Esophagus (tissue), 2 donors: Measurements from ENCODE around the gene YWHAH. TPM values are rescaled to one million over a fixed set of nuclear protein-coding genes. Genes with fewer than 3 reads are reported as not detected.

Experiments used
- H3K27ac ChIP-seq, 2 donors: one replicate each; pipeline ENCODE4 v1.5.1; 2013; ENCODE audit warnings: low read depth in 2 of 2, mild to moderate bottlenecking in 2 of 2, inconsistent platforms in 1 of 2, low read length in 1 of 2, moderate library complexity in 1 of 2
- H3K27me3 ChIP-seq, 2 donors: one replicate each; pipeline ENCODE4 v1.6.1; 2013; ENCODE audit warnings: low read length in 2 of 2, control low read depth in 1 of 2, mild to moderate bottlenecking in 1 of 2; ENCODE audit not compliant: insufficient read depth in 2 of 2, control insufficient read depth in 1 of 2
- H3K36me3 ChIP-seq, 2 donors: one replicate each; pipeline ENCODE4 v1.6.1; 2013; ENCODE audit warnings: low read length in 1 of 2; ENCODE audit not compliant: control insufficient read depth in 2 of 2, insufficient read depth in 2 of 2
- H3K4me1 ChIP-seq, 2 donors: one replicate each; pipeline ENCODE4 v1.6.1; 2013; ENCODE audit warnings: low read length in 1 of 2; ENCODE audit not compliant: control insufficient read depth in 2 of 2, insufficient read depth in 2 of 2
- H3K4me3 ChIP-seq, 2 donors: one replicate each; pipeline ENCODE4 v1.5.1; 2013; ENCODE audit warnings: low read length in 2 of 2, mild to moderate bottlenecking in 2 of 2, low read depth in 1 of 2, moderate library complexity in 1 of 2
- H3K9me3 ChIP-seq, 2 donors: one replicate each; pipeline ENCODE4 v1.6.1; 2013; ENCODE audit warnings: mild to moderate bottlenecking in 2 of 2, low read depth in 1 of 2, low read length in 1 of 2, moderate library complexity in 1 of 2; ENCODE audit not compliant: control insufficient read depth in 2 of 2, insufficient read depth in 1 of 2
- WGBS, 2 donors: extraction: QIAGEN DNeasy Blood & Tissue Kit; methylation state at CpG; one replicate each; pipeline ENCODE4 v1.1.7; 2013; 5-methylcytosine and 5-hydroxymethylcytosine counted together
- polyA plus RNA-seq, 2 donors: library from polyadenylated mRNA; stranded (reverse); fragments of 200-250 nt; gene quantifications; one replicate each; pipeline ENCODE4 v1.2.3, GENCODE V29; 2013
- donor health status: healthy with polysubstance abuse.
- donor health status: Bipolar disorder and iron deficiency.

The YWHAH gene
- polyA plus RNA-seq, 2 donors = 47.7 to 53.4 TPM

DNA sequence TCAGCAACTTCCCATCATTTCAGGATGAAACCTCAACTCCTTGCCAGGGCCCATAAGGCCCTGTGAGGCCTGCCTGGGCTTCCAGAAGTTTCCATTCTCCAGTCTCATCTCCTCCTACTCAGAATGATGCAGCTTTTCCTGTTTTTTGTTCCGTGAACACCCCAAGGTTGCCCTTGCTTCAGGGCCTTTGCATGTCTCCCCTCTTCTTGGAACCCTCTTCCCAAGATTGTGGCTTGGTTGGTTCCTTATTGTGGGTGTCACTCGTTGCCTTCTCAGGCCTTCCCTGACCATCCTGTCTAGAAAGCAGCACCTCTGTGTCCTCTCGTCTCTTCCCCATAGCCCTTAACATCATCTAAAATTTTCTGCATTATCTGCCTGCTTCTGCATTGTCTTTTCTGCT, 23.2 kb upstream of the YWHAH start:
- no peak overlapping the region for H3K27ac ChIP-seq
- peaks cover 0 to 2% of the 10 kb centered on the region in 2 donors for H3K4me1 ChIP-seq
- no peaks in the 10 kb centered on the region for H3K27me3 ChIP-seq
- no peaks in the 10 kb centered on the region for H3K36me3 ChIP-seq
- 81 to 94% methylated on average over 3 of the region's 3 CpGs for WGBS, 2 donors
- no peak overlapping the region for H3K4me3 ChIP-seq
- no peaks in the 10 kb centered on the region for H3K9me3 ChIP-seq

DNA sequence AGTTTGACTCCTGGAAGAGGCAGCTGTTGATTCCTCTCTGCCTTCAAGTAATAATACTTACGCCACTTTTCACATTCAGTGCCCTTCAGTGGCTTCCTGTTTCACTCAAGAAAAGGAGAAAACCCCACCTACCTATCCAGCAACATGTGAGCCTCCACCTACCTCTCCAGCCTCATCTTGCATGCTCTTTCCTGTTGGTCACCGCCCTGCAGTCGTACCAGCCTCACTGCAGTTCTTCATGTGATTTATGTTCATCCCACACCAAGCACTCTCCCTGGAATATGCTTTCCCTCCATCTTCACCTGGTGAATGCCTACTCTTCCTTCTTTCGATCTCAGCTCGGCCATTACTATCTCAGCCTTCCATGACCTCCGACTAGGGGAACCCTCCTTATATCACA, 21.8 kb upstream of the YWHAH start:
- H3K36me3 ChIP-seq = no peaks in the 10 kb centered on the region
- WGBS, 2 donors = 74 to 80% methylated on average over 6 of the region's 6 CpGs
- no peaks in the 10 kb centered on the region for H3K27me3 ChIP-seq
- no peaks in the 10 kb centered on the region for H3K9me3 ChIP-seq
- no peak overlapping the region for H3K27ac ChIP-seq
- no peak overlapping the region for H3K4me3 ChIP-seq
- no peaks in the 10 kb centered on the region for H3K4me1 ChIP-seq

DNA sequence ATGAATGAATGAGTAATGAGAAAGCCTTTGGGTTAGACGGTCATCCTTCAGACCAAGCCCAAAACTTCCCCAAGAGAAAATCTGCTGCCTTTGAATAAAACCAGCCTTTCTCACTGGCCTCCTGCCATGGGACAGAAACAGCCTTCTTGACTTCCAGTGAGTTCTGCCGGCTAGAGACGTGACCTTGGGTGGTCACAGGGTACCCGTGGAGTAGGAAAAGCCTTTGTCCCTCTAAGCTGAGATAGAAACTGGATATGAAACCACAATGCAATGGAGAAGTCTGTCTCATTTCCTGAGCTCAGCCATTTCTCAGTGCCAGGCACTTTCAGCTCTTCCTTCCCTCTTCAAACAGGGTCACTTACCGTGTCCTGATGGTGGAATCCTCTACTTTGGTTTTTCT, 21.2 kb upstream of the YWHAH start:
- 34 to 38% methylated on average over 5 of the region's 5 CpGs for WGBS, 2 donors

DNA sequence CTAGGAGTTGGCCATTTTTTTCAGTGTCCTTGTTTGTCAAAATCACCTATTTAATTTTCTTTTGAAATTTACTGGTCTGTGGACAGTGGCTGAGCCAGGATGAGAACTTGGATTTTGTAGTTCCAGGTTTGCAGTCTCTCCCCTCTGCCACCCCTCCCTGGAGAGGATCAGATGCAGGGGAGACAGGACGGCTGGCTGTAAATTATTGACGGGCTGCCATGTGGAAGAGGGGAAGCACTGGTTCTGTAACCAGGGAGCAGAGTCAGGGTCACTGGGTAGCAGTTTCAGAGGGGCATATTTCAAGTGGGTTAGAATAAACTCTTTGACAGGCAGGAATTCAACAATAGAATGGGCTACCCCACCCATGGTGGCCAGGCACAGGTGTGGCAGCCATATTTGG, 20.6 kb upstream of the YWHAH start:
- WGBS, 2 donors = 68 to 86% methylated on average over 2 of the region's 2 CpGs
- no peak overlapping the region for H3K27ac ChIP-seq

More for the DNA sequence above, 21.2 kb upstream of the YWHAH start:
- no peaks in the 10 kb centered on the region for H3K27me3 ChIP-seq
- H3K27ac ChIP-seq = no peak overlapping the region
- no peaks in the 10 kb centered on the region for H3K9me3 ChIP-seq
- H3K4me3 ChIP-seq = no peak overlapping the region
- H3K36me3 ChIP-seq = no peaks in the 10 kb centered on the region
- H3K4me1 ChIP-seq = no peaks in the 10 kb centered on the region

DNA sequence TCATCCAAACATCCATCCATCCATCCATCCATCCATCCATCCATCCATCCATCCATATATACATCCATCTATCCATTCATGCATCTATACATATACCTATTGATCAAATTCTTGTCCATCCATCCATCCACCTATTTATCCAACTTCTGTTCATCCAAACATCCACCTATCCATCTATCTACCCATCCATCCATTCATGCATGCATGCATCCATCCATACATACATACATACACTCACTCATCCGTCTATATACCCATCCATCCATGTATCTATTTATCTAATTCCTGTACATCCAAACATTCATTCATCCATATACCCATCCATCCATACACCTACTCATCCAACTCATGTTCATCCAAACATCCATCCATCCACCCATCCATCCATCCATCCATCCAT, 19.3 kb upstream of the YWHAH start:
- Histone ChIP-seq H3K4me3 (no peak overlapping the region), H3K27ac (no peak overlapping the region), H3K9me3 (no peaks in the 10 kb centered on the region), H3K27me3 (no peaks in the 10 kb centered on the region), H3K36me3 (no peaks in the 10 kb centered on the region), H3K4me1 (peaks cover 0 to 2% of the 10 kb centered on the region in 2 donors)
- 95% methylated on average over 1 of the region's 1 CpG for WGBS, 2 donors

More for the DNA sequence above, 20.6 kb upstream of the YWHAH start:
- Histone ChIP-seq H3K36me3 (no peaks in the 10 kb centered on the region), H3K4me3 (no peak overlapping the region), H3K27me3 (no peaks in the 10 kb centered on the region), H3K4me1 (no peaks in the 10 kb centered on the region), H3K9me3 (no peaks in the 10 kb centered on the region)

DNA sequence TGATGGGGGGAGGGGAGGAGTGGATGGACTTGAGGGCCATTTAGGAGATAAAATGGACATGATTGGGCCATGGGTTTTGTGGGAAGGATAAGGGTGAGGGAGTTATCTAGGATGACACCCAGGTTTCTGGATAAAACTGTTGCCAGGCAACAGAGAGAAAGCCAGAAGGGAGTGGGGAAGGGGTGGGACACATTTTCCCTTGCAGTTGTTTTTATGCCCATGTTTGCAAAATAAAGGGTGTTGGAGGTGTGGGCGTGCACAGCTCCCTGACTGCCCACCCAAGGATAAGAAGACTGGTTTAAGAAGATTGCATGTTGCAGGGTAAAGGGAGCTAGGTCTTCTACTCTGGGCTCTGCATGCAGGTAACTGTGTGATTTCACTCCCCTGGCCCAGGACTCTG, 18.3 kb upstream of the YWHAH start:
- WGBS, 2 donors = 76 to 80% methylated on average over 1 of the region's 1 CpG
- no peaks in the 10 kb centered on the region for H3K36me3 ChIP-seq
- no peak overlapping the region for H3K27ac ChIP-seq
- no peaks in the 10 kb centered on the region for H3K9me3 ChIP-seq
- H3K27me3 ChIP-seq = no peaks in the 10 kb centered on the region
- peaks cover 0 to 2% of the 10 kb centered on the region in 2 donors for H3K4me1 ChIP-seq
- H3K4me3 ChIP-seq = no peak overlapping the region

DNA sequence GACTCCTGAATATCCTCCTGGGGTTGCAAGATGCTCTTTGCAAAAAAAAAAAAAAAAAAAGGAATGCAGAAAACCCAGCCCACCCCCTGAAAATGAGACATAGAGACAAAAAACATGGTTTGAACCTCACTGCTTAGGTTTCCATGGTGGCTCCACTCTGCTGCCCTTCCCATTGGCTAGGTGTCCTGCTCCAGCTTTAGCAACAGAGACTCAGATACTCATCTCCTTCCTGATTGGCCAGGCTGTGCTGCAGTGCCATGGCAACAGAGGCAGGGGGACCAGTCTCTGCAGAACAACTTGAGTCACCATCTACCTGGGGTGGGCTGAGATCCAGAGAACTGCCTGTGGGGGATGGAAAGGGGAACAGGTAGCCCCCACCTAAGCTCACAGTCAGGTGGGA, 17.4 kb upstream of the YWHAH start:
- H3K36me3 ChIP-seq = no peaks in the 10 kb centered on the region
- no peak overlapping the region for H3K4me3 ChIP-seq
- H3K27ac ChIP-seq = no peak overlapping the region
- H3K27me3 ChIP-seq = no peaks in the 10 kb centered on the region
- H3K9me3 ChIP-seq = no peaks in the 10 kb centered on the region
- peaks cover 0 to 2% of the 10 kb centered on the region in 2 donors for H3K4me1 ChIP-seq

DNA sequence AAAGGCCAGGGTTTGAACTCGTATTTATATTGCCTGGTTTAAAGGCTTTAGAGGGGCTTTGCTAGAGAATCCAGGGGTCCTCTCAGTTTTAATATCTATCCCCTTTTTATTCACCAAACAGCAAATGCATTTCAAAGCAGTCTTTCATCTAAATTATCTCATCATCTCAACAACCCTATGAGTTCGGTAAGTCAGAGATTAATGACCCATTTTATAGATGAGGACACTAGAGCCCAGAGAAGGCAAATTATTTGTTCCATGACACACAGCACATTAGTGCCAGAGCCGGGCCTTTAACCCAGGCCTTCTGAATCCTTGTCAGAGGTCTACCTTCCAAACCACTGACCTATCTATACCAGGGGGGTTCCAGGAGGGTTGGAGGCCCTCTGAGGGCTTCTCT, 16.8 kb upstream of the YWHAH start:
- 70 to 74% methylated on average over 3 of the region's 3 CpGs for WGBS, 2 donors
- Histone ChIP-seq H3K4me1 (peaks cover 0 to 2% of the 10 kb centered on the region in 2 donors), H3K27ac (no peak overlapping the region), H3K36me3 (no peaks in the 10 kb centered on the region), H3K9me3 (no peaks in the 10 kb centered on the region), H3K27me3 (no peaks in the 10 kb centered on the region), H3K4me3 (no peak overlapping the region)

DNA sequence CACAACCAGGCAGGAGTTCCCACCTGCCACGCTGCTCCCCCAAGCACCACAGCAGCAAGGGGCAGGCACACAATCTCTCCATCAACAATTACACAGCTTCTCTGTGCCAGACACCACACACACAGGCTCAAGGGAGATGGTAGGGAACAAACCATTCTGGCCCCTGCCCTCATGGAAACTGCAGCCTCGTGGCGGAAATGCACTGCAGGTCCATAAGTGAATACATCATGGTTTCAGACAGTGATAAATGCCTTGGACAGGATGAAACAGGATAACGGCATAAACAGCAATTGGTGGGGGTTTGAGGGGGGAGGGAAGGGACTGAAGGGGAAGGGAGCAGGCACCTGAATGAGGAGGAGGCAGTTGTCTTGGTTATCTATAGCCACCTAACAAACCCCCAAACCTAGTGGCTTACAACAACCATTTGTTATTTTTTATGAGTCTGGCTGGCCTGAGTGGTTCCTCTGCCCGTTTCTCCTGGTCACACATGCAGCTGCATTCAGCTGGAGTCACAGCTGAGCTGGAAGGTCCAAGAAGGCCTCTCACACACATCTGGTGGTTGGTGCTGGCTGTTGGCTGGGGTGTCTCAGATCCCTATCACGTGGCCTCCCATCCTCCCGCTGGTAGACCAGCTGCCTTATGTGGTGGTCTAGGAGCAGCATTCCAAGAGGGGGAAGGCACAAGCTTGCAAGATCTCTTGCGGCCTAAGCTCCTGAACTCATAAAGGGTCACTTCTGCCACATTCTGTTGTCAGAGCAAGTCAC, 15.0 kb upstream of the YWHAH start:
- Histone ChIP-seq H3K27me3 (no peaks in the 10 kb centered on the region), H3K4me3 (no peak overlapping the region), H3K4me1 (peaks cover 0 to 2% of the 10 kb centered on the region in 2 donors), H3K36me3 (no peaks in the 10 kb centered on the region), H3K27ac (no peak overlapping the region), H3K9me3 (no peaks in the 10 kb centered on the region)
- 61 to 68% methylated on average over 8 of the region's 8 CpGs for WGBS, 2 donors

DNA sequence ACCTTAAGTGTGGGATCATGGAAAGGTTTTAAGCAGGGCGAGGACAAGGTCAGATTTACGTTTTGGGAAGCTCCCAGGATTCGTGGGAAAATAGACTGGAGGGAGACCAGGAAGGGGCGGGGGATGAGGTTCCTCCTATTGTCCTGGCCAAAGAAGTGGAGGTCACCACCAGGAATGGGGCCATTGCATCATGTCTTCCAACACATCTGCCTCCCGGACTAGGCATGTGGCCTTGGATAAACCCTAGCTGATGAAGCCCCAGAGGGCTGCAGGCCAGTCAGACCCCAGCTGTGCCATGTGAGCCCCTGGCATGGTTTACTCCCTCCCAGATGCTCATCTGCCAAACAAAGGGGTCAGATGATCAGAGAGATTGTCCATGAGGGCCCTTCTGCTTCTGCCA, 11.5 kb upstream of the YWHAH start:
- peaks cover 0 to 2% of the 10 kb centered on the region in 2 donors for H3K4me1 ChIP-seq
- 69 to 71% methylated on average over 5 of the region's 5 CpGs for WGBS, 2 donors
- H3K27me3 ChIP-seq = no peaks in the 10 kb centered on the region
- no peaks in the 10 kb centered on the region for H3K36me3 ChIP-seq
- no peak overlapping the region for H3K27ac ChIP-seq
- no peaks in the 10 kb centered on the region for H3K9me3 ChIP-seq
- H3K4me3 ChIP-seq = no peak overlapping the region
